HepG2 (cell line): ENCODE data around the gene INHBE.

Experiments
- BCL6 ChIP-seq: IDR thresholded peaks from 2 replicates; pipeline ENCODE4 v1.6.1; 2016; ENCODE audit warnings: missing genetic modification reagents, missing compliant biosample characterization
- CBX2 ChIP-seq, 2 experiments: fragments of 200-600 bp in 1 of 2; sonication (generic); formaldehyde crosslinking in 1 of 2; IDR thresholded peaks; 2 replicates each; pipeline versions ENCODE4 v1.7.0 to v1.8.1; 2018 to 2022; ENCODE audit warnings: low read depth in 2 of 2, low read length in 1 of 2, mild to moderate bottlenecking in 1 of 2, missing genetic modification reagents in 1 of 2
- NFRKB ChIP-seq: fragments of 450-650 bp; IDR thresholded peaks from 2 replicates; pipeline ENCODE4 v1.6.1; 2017
- ZNF101 ChIP-seq: sonication (generic); formaldehyde crosslinking; IDR thresholded peaks from 2 replicates; pipeline ENCODE4 v1.4.0; 2020; ENCODE audit warnings: mild to moderate bottlenecking, low read depth, missing genetic modification reagents, borderline replicate concordance
- TF ChIP-seq, protein P1 (sequence below): sonication (generic); formaldehyde crosslinking; IDR thresholded peaks from 2 replicates; pipeline ENCODE4; 2020; ENCODE audit warnings: missing genetic modification reagents, mild to moderate bottlenecking, borderline replicate concordance

DNA sequence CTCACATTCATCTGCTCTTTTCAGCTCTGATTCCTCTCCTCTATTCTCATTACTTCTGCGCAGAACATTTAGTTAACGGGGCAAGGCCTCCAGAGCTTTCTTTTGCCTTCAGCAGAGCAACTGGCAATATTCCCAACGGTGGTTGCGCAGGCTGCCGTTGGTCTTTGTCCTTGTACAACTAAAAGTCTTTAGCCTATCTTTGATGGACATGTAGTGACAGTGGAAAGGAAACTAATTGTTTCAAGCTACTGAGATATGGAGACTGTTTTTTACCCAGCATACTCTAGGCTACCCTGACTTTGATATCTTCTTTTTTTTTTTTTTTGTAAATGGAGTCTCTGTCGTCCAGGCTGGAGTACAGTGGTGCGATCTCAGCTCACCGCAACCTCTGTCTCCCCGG is 36.9 kb upstream of the INHBE start:
- TF ChIP-seq ZNF101 (CRISPR knock-in tag): no peak
- no peak for TF ChIP-seq CBX2 (IDR thresholded peaks at IDR 0.05; ENCODE audit: low read depth, low read length)
- TF ChIP-seq CBX2 (CRISPR knock-in tag; IDR thresholded peaks at IDR 0.05; ENCODE audit: low read depth): no peak
- no peak for TF ChIP-seq BCL6 (CRISPR knock-in tag)
- TF ChIP-seq NFRKB: no peak
- TF ChIP-seq, protein P1, sequence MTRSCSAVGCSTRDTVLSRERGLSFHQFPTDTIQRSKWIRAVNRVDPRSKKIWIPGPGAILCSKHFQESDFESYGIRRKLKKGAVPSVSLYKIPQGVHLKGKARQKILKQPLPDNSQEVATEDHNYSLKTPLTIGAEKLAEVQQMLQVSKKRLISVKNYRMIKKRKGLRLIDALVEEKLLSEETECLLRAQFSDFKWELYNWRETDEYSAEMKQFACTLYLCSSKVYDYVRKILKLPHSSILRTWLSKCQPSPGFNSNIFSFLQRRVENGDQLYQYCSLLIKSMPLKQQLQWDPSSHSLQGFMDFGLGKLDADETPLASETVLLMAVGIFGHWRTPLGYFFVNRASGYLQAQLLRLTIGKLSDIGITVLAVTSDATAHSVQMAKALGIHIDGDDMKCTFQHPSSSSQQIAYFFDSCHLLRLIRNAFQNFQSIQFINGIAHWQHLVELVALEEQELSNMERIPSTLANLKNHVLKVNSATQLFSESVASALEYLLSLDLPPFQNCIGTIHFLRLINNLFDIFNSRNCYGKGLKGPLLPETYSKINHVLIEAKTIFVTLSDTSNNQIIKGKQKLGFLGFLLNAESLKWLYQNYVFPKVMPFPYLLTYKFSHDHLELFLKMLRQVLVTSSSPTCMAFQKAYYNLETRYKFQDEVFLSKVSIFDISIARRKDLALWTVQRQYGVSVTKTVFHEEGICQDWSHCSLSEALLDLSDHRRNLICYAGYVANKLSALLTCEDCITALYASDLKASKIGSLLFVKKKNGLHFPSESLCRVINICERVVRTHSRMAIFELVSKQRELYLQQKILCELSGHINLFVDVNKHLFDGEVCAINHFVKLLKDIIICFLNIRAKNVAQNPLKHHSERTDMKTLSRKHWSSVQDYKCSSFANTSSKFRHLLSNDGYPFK (CRISPR knock-in tag): no peak
